ENCODE results near the gene CNOT11. TPM values are rescaled to one million over a fixed set of nuclear protein-coding genes. Genes with fewer than 3 reads are reported as not detected.
A peak's percentile ranks its signal among the peaks of the same experiment; 100 is the strongest.

The CNOT11 gene
- total and polyA plus RNA-seq, 2 of the 13 experiments (the other 11 are each of a cell fraction or from before 2014, with no cell fraction given): 114 to 209 TPM

DNA sequence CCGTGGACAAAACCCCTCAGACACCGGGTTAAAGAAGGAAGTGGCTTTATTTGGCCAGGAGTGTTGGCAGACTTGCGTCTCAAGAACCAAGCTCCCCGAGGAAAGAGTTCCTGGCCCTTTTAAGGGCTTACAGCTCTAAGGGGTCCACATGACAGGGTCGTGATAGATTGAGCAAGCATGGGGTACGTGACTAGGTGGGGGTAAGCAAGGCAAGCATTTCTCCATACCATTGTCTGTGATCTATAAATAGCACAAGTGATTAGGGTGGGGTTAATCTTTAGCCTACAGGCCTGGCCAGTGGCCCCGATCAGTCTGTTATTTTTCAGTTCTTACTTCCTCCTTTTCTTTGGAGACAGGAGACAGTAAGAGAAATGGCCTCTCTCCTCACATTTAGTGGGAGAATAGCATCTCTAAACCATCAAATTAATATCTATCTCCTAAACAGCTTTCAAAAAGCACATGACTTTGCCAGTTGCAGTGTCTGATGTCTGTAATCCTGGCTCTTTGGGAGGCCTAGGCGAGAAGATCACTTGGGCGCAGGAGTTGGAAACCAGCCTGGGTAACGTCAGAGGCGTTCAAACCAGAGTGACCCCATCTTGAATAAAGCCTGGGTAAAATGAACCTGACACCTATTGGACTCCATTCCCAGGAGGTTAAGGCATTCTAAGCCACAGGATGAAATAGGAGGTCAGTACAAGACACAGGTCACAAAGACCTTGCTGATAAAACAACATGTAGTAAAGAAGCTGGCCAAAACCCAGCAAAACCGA is 18.3 kb upstream of the CNOT11 start (continued):
- TF ChIP-seq, protein P1, sequence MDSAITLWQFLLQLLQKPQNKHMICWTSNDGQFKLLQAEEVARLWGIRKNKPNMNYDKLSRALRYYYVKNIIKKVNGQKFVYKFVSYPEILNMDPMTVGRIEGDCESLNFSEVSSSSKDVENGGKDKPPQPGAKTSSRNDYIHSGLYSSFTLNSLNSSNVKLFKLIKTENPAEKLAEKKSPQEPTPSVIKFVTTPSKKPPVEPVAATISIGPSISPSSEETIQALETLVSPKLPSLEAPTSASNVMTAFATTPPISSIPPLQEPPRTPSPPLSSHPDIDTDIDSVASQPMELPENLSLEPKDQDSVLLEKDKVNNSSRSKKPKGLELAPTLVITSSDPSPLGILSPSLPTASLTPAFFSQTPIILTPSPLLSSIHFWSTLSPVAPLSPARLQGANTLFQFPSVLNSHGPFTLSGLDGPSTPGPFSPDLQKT (CRISPR knock-in tag; IDR thresholded peaks at IDR 0.05; ENCODE audit: borderline replicate concordance): no peak
- TF ChIP-seq ERF (CRISPR knock-in tag; IDR thresholded peaks at IDR 0.05) (no peak; the same call in 1 of the 2 replicates), ZFP82 (CRISPR knock-in tag; IDR thresholded peaks at IDR 0.05; ENCODE audit: borderline replicate concordance) (no peak), ZNF501 (CRISPR knock-in tag; IDR thresholded peaks at IDR 0.05) (peak; percentile 49), XBP1 (CRISPR knock-in tag; IDR thresholded peaks at IDR 0.05) (no peak), JUND (CRISPR knock-in tag; IDR thresholded peaks at IDR 0.05) (no peak), NPAS2 (CRISPR knock-in tag; IDR thresholded peaks at IDR 0.05; ENCODE audit: borderline replicate concordance) (no peak), ZNF34 (CRISPR knock-in tag; IDR thresholded peaks at IDR 0.05; ENCODE audit: borderline replicate concordance) (no peak), THYN1 (CRISPR knock-in tag; IDR thresholded peaks at IDR 0.05; ENCODE audit: borderline replicate concordance, low read depth) (no peak), ZNF563 (CRISPR knock-in tag; IDR thresholded peaks at IDR 0.05) (no peak), CEBPB (IDR thresholded peaks at IDR 0.05; ENCODE audit: borderline replicate concordance, low read depth, low read length) (peak; percentile 77), ZBTB38 (CRISPR knock-in tag; IDR thresholded peaks at IDR 0.05) (no peak), TRIM24 (CRISPR knock-in tag; IDR thresholded peaks at IDR 0.05) (peak; percentile 89; the same call in 1 of the 2 replicates), XRCC5 (optimal IDR thresholded peaks at IDR 0.05; ENCODE audit: low read length) (no peak), TEAD3 (CRISPR knock-in tag; optimal IDR thresholded peaks at IDR 0.05; ENCODE audit: borderline replicate concordance) (peak; percentile 78)
- TF ChIP-seq, protein P2, sequence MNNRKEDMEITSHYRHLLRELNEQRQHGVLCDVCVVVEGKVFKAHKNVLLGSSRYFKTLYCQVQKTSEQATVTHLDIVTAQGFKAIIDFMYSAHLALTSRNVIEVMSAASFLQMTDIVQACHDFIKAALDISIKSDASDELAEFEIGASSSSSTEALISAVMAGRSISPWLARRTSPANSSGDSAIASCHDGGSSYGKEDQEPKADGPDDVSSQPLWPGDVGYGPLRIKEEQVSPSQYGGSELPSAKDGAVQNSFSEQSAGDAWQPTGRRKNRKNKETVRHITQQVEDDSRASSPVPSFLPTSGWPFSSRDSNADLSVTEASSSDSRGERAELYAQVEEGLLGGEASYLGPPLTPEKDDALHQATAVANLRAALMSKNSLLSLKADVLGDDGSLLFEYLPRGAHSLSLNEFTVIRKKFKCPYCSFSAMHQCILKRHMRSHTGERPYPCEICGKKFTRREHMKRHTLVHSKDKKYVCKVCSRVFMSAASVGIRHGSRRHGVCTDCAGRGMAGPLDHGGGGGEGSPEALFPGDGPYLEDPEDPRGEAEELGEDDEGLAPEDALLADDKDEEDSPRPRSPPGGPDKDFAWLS (CRISPR knock-in tag; IDR thresholded peaks at IDR 0.05; ENCODE audit: borderline replicate concordance): no peak
- TF ChIP-seq, protein P3, sequence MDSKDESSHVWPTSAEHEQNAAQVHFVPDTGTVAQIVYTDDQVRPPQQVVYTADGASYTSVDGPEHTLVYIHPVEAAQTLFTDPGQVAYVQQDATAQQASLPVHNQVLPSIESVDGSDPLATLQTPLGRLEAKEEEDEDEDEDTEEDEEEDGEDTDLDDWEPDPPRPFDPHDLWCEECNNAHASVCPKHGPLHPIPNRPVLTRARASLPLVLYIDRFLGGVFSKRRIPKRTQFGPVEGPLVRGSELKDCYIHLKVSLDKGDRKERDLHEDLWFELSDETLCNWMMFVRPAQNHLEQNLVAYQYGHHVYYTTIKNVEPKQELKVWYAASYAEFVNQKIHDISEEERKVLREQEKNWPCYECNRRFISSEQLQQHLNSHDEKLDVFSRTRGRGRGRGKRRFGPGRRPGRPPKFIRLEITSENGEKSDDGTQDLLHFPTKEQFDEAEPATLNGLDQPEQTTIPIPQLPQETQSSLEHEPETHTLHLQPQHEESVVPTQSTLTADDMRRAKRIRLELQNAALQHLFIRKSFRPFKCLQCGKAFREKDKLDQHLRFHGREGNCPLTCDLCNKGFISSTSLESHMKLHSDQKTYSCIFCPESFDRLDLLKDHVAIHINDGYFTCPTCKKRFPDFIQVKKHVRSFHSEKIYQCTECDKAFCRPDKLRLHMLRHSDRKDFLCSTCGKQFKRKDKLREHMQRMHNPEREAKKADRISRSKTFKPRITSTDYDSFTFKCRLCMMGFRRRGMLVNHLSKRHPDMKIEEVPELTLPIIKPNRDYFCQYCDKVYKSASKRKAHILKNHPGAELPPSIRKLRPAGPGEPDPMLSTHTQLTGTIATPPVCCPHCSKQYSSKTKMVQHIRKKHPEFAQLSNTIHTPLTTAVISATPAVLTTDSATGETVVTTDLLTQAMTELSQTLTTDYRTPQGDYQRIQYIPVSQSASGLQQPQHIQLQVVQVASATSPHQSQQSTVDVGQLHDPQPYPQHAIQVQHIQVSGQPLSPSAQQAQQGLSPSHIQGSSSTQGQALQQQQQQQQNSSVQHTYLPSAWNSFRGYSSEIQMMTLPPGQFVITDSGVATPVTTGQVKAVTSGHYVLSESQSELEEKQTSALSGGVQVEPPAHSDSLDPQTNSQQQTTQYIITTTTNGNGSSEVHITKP (CRISPR knock-in tag; IDR thresholded peaks at IDR 0.05; ENCODE audit: low read depth): no peak
- TF ChIP-seq, protein P4, sequence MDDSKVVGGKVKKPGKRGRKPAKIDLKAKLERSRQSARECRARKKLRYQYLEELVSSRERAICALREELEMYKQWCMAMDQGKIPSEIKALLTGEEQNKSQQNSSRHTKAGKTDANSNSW (CRISPR knock-in tag; IDR thresholded peaks at IDR 0.05; ENCODE audit: borderline replicate concordance): no peak
- TF ChIP-seq, protein P5, sequence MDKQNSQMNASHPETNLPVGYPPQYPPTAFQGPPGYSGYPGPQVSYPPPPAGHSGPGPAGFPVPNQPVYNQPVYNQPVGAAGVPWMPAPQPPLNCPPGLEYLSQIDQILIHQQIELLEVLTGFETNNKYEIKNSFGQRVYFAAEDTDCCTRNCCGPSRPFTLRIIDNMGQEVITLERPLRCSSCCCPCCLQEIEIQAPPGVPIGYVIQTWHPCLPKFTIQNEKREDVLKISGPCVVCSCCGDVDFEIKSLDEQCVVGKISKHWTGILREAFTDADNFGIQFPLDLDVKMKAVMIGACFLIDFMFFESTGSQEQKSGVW (CRISPR knock-in tag; IDR thresholded peaks at IDR 0.05; ENCODE audit: borderline replicate concordance): no peak
- TF ChIP-seq, protein P6, sequence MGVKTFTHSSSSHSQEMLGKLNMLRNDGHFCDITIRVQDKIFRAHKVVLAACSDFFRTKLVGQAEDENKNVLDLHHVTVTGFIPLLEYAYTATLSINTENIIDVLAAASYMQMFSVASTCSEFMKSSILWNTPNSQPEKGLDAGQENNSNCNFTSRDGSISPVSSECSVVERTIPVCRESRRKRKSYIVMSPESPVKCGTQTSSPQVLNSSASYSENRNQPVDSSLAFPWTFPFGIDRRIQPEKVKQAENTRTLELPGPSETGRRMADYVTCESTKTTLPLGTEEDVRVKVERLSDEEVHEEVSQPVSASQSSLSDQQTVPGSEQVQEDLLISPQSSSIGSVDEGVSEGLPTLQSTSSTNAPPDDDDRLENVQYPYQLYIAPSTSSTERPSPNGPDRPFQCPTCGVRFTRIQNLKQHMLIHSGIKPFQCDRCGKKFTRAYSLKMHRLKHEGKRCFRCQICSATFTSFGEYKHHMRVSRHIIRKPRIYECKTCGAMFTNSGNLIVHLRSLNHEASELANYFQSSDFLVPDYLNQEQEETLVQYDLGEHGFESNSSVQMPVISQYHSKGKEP (CRISPR knock-in tag; IDR thresholded peaks at IDR 0.05): no peak

Measured in HepG2 (cell line).